GM19324 (cell line): ENCODE results near the gene ASB5.
"Not testable (repeated sequence)": the region's sequence is repeated elsewhere in the genome, so short reads cannot be mapped to it uniquely, and the experiment has no call there.

ENCODE experiments used
- ATAC-seq: cut with Tn5 transposase; IDR thresholded peaks from one replicate; pipeline ENCODE4 v1.9.1; 2021; ENCODE audit warnings: mild to moderate bottlenecking, moderate library complexity; ENCODE audit not compliant: unreplicated experiment, low FRiP score

Gene ASB5

DNA sequence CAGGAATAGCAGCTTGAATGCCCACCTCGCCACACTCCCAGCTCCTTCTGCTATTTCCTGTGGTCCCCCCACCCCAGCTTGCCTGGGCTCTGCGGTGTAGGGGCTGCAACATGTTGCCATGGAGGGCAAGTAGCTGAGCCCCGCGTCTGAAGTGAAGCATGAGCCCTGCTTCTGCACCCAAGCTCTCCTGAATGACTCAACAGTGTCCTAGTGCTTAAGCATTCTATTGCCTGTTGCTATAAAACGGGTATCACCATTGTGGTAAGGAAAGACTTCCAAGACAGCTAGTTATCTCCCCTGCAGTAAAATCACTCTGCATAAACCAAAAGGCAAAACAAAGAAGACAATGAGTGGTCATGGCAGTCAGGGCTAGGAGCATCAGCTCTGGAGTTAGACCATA is 42.3 kb downstream of the ASB5 start:
- no peak for ATAC-seq

DNA sequence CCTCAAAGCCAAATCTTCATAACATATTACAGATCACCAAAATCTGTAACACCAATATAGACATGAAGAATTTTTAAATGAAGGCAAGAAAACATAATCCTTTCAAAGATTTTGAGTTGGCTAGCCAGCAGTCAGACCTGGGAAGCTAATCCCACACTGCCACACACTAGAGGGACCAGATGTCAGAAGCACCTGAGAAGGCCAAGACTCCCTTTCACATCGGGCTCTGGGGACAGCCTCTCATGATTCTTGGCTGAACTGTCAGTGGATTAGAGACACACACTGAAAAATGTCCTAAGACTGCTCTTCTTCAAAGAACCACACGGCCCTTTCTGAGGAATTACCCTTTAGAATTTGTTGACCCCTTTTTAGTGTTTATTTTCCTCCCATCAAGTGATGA is 45.5 kb downstream of the ASB5 start:
- ATAC-seq = no peak

DNA sequence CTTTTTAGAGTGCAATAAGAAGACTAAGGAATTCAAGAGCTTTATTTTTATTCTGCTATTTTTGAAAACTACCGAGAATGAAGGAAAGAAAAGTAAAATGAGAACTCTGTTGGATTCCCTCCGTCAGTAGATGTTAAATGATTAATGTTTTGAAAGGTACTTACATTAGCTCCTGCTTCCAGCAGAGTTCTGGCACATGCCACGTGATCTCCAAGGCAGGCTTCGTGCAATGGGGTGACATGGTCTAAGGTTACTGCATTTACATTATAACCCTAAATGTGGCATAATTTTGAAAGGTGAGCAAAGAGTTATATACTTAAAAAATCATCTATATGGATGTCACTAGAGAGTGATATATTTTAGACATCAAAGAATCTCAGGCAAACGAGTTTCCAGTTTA is 46.9 kb downstream of the ASB5 start:
- no peak for ATAC-seq

DNA sequence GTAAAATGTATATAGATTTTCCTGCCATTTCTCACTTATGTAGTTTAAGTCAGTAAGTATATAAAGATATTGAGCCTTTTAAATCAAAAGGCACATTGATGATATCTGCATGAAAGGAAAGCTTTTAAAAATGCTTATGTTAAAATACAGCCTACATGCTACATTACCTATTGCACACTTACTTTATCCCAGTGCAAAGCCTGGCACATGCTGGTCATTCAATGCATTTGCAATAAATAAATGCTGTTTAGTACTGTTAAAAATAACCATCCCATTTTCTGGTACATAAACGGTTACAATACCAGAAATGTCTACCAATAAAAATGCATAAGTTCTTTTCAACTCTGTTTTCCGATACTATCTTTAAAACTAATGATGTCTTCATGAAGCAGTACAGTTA is 51.5 kb downstream of the ASB5 start:
- ATAC-seq = no peak

DNA sequence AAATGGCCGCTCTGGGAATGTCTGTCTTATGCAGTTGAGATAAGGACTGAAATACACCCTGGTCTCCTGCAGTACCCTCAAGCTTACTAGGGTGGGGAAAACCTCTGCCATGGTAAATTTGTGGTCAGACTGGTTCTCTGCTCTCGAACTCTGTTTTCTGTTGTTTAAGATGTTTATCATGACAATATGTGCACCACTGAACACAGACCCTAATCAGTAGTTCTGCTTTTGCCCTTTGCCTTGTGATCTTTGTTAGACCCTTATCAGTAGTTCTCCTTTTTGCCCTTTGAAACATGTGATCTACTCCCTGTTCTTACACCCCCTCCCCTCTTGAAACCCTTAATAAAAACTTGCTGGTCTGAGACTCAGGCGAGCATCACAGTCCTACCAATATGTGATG is 56.7 kb downstream of the ASB5 start:
- ATAC-seq = not testable (repeated sequence)

DNA sequence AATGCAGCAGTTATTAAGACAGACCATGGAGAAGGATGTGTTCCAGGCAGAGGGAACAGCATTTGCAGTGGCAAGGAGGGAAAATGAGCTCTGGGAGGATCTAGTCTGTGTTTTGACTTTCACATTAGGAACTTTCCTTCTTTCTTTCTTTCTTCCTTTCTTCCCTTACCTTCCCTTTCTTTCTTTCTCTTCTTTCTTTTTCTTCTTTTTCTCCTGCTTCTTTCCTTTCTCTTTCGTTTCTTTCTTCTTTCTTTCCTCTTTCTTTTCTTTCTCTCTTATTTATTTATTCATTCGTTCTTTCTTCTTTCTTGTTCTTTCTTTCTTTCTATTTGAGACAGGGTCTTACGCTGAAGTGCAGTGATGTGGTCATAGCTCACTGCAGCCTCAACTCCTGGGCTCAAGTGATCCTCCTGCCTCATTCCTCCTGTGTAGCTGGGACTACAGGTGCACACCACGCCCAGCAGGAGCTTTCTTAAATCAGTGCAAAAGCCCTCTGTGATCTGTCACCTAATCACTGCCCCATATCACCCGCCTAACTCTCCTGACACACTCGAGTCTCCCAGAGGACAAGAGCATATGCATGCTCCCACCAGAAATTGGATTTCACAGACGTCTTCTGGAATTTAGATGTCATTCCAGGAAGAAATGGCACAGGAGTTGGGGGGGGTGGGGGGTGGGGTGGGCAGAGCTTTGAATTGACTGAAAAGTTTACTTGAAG is 58.3 kb downstream of the ASB5 start:
- no peak for ATAC-seq

DNA sequence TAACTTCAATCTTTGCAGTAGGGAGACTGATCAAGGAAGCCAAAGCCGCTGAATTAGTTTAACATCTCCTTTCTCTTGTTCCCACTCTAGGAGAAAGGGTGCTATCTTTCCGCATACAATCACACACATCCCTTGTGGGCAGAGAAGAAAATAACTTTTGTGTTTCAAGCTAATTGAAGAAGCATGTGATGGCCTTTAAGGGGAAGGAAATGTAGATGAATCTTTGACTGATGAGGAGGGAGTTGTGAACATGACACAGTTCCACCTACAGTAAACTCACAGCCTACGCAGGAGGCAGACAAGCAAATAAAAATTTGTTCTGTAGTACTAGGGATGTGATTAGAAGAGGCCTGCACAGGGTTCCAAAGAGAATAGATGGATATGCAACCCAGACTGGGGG is 58.9 kb downstream of the ASB5 start:
- ATAC-seq = no peak

DNA sequence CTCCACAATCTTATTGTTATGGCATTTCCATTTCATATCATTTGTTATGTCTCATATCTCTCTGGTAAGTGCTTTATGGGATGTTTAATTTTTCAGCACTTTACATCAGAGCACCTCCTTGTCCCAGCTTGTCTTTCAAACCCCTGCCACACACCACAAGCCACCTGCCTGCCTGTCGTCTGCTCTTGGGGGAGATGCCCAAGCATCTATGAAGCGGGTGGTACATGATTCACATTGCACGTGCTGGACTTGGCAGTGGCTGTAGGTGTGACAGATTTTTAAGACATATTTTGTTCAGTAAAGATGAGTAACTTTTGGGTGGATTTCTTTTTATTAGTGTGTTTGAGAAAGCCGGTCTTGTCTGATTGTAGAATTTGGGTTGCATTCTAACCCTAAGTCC is 59.5 kb downstream of the ASB5 start:
- ATAC-seq = no peak

DNA sequence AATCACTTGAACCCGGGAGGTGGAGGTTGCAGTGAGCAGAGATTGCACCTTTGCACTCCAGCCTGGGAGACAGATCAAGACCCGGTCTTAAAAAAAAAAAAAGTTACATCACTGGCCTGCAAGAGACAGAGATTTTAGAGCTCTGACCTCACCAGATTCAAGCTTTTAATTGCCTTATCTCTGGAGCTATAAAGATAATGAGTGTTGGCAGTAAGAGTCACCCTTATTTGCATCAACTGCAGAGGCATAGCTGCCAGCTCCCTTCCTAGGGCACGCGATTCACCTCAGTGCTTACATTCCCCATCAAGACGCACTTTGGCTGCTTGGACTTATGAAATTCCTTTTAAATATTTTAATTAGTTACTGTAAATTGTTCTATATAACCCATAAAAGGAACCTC is 61.2 kb downstream of the ASB5 start:
- no peak for ATAC-seq

DNA sequence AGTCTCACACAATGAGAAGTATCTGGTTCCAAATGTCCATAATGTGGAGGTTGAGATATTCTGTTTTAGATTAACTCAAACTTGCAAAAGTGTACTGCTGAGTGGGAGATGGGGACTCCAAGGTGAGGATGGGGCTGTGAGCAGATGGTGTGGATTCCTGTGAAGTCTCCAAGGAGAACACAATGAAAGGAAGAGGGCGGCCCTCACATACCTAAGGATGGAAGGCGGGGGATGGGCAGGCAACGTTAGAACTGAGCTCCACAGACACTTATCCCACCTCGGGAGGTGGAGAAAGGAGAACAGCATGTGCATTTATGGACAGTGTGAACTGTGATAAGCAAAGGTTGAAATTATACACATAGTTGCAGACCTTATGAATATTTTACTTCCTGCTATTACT is 63.7 kb downstream of the ASB5 start:
- no peak for ATAC-seq

DNA sequence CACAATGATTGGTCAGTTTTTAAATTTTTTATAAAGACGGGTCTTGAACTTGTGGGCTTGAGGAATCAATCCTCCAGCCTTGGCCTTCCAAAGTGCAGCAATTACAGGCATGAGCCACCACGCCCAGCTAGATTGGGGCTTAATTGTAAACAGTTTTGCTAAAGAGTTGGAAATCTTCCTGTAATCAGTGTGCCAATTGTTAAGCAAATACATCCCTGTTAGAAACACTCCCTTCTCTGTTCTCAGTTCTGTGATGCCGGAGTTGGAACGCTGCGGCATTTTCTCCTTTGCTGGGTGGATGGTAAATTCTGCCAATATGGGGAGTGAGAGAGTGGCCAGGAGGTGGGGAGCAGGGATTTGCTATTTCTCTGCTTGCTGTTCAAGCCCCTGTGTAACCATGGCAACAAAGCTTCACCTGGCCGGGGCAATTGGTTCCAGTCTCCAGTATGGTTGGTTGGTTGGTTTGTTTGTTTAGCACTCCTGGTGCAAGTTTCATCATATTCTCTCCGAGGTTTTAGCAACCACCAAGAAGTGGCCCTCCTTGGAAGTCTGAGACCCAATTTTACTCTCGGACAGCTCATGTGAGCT is 70.6 kb downstream of the ASB5 start:
- ATAC-seq = no peak

DNA sequence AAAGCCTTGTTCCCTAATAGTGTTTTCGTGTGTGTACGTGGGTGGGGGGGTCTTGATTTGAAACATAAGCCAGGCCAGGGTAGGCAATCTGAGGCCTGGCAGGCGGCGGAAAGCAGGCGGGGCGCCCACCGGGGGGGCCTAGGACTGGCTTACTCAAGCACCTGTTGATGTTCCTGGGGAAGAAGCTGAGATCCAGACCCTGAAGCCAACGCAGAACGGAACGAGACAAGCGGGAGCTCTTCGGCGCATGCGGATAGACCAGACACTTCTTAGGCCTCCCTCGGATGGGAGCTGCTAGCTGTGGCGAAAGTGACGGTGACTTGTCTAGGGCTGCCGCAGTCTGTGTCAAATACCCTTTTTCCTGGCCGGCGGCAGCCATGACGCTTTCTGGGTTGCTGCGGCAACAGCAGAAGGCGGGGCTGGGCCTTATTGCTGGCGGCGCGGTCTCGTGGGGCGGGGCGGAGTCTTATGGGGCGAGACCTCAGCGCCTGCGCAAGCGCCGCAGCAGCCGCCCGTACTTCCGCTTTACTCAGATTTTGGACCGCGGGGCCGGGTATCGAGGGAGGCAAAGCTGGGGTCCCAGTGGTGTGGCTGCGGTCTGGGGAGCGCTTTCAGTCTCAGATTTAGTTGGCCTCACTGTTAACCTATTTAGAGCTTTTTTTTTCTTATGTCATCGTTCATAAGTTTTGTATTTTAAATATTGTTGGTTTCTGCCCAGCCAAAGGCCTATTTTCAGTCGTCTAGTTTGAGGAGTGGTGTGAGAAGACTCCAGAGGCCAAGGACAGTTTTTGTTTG is 73.6 kb downstream of the ASB5 start, which contains the start of gene SPATA4:
TSS of gene SPATA4 (minus strand) at position 402 of the 795 bp plus-strand sequence. CDS start at position 379, 23 bp downstream.
- peak; percentile 99 for ATAC-seq

DNA sequence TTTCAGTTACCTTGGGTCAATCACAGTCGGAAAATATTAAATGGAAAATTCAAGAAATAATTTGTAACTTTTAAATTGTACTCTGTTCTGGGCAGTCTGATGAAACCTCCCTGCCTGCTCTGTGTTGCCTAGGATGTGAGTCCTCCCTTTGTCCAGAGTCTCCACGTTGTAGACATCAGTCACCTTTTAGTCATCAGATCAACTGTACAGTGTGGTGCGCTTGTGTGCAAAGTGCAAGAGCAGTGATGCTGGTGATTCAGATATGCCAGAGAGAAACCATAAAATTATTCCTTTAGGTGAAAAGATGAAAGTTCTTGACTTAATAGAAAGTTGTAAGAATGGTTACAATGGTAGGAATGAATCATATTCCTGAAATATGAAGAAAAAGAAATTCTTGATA is 75.1 kb downstream of the ASB5 start:
- ATAC-seq = no peak

DNA sequence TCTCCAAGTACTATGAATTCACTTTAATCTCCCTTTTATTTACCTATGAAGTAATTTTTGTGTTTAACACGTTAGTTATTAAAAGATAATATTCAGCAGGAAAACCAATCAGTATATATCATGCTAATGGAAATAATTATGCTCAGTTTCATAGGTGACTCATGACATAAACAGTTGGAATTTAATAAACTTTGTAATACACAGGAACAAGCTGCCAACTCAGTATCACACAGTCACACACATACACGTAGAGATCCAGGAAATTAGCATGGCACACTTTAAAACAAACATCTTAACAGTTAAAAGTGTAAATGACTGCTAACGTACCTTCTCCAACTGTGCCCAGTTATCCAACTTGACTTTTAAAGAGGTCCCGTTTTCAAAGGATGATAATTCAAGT is 75.9 kb downstream of the ASB5 start:
- no peak for ATAC-seq

DNA sequence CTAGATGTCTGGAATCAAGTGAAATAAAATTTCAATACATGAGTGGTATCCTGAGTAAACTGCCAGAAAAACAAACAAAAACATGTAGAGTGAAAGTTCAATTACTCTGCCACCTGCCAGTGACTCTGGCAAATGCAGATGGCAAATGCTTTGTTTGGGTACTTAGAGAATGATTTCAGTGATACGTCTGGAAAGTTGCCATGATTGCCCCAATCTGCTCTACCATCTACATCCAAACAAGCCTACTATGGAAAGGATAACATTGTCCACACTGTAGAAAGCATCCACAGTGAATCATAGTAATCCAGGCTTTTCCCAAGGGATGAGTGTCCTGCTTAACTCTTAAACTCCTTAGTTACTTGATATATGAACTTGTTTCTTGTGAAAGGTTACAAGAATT is 77.0 kb downstream of the ASB5 start:
- ATAC-seq = no peak

DNA sequence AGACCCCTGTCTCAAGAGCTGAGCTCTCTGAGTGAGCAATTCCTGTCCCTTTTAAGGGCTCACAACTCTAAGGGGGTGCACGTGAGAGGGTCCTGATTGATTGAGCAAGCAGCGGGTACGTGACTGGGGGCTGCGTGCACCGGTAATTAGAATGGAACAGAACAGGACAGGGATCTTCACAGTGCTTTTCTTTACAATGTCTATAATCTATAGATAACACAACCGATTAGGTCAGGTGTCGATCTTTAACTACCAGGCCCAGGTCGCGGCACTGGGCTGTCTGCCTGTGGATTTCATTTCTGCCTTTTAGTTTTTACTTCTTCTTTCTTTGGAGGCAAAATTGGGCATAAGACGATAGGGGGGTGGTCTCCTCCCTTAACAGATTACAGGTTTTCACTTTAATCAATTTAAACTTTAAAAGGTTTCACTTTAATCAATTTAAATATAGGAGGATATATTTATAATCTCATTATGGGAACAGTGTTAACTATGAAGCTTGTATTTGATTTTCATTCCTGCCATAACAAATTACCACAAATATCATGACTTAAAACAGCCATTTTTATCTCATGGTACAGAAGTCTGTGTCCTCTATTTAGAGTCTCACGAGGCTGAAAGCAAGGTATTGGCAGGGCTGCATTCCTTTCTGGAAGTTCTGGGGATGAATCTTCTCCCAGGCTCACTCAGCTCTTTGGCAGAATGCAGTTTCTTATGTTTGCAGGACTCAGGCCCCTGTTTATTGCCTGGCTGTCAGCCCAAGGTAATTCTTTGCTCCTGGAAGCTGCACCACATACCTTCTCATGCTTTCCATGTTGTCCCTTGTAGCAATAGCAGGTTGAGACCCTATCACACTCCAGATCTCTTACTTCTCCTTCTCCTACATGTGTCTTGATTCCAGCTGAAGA is 78.9 kb downstream of the ASB5 start:
- ATAC-seq = no peak

DNA sequence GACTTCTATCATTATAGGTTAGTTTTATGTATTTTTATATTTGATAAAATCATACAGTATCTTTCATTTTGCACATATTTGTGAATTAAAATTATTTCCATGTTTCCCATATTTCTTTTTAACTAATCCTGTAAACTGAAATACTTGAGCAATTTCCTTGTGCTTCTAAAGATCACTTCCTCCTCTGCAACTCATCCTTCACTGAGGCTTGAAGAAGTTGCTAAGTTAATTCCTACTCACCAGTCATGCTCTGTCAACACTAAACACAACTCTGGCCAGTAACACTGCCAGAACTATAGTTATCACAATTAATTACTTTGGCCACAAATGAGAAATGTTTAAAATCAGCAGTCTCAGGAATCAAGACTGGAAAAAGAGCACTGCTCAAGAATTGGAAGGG is 80.4 kb downstream of the ASB5 start:
- ATAC-seq = no peak

DNA sequence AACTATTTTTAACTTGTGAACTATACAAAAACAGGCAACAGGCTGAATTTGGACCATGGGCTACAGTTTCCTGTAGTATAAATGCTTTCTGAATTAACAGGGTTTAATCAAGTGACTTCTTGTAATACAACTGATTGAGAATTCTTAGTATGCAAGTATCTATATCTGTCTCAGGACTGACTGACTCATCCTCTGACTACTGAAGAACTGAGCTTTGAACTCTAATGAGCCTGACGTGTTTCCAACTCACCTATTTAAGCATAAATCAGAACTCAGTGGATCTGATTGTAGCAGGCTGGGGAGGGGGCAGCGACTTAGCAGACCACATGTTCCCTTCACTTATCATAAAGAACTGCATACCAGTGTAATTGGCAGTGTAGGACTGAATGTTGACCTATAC is 81.4 kb downstream of the ASB5 start:
- ATAC-seq = no peak

DNA sequence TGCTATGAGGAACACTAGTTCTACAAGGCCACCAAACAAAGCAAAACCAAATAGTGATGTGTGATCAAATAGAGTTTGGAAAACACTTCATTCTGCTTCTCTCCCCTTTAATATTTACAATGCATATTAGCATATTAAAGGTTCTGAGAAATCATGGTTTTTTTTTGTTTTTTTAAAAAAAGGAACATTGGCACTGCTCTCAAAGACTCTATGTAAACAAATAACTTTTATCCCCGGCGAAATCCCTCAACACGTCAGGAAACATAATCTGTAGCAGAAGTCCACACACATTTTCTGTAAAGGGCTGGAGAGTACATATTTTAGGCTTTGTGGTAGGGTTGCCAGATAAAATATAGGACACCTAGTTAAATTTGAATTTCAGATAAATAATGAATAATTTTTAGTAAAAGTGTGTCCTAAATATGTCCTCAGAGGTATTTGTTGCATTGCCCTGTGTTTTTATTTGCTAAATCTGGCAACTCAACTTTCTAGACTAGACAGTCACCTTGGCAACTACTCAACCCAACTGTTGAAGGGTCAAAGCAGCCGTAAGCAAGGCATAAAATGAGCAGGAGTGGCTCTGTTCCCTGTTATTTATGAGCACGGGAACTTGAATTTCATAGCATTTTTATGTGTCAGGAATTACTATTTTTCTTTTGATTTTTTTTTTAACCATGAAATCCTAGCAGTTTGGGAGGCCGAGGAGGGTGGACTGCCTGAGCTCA is 82.2 kb downstream of the ASB5 start:
- no peak for ATAC-seq

DNA sequence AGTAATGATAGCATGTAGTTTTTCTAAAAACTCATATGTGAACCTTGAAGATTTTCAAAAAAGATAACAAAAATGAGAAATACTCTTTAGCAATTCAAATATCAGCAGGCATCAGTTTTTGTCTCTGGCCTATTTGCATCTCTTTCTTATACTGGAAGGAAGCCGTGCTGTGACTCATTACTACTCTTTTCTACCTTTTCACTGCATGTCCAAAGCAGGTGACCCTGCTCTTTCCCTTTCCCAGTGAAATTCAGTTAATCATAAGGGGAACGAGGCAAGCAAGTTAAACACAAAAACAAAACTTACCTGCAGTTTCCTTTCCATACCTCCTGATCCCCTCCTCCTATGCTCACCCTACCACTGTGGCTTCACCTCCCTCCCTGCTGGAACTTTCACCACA is 83.0 kb downstream of the ASB5 start:
- ATAC-seq = no peak
